Transverse colon (tissue), 4 donors: Measurements from ENCODE around the gene IL22RA2.

Experiments
- CTCF ChIP-seq, 5 experiments: fragments of 200-600 bp in 3 of 5; fragments of 450-650 bp in 2 of 5; sonication (generic) in 3 of 5; IDR thresholded peaks; 1 replicate in 2 of 5; 2 replicates in 3 of 5; pipeline ENCODE4 v1.5.1; 2016 to 2017; ENCODE audit warnings: antibody characterized with exemption in 5 of 5, inconsistent platforms in 3 of 5, mild to moderate bottlenecking in 2 of 5, moderate library complexity in 1 of 5
- EP300 ChIP-seq: sonication (generic); formaldehyde crosslinking; IDR thresholded peaks from one replicate; pipeline ENCODE4 v1.6.1; 2017; ENCODE audit warnings: antibody characterized with exemption, low read depth
- POLR2A ChIP-seq: fragments of 450-650 bp; IDR thresholded peaks from one replicate; pipeline ENCODE4 v1.6.1; 2016; ENCODE audit warnings: antibody characterized with exemption, mild to moderate bottlenecking, moderate library complexity
- POLR2AphosphoS5 ChIP-seq, 3 donors: sonication (generic); formaldehyde crosslinking; IDR thresholded peaks; one replicate each; pipeline ENCODE4 v1.6.1; 2016; ENCODE audit warnings: antibody characterized with exemption in 3 of 3

GRCh38 chr6:137177611-137178010 is 4.2 kb upstream of the IL22RA2 start:
- TF ChIP-seq CTCF (IDR thresholded peaks at IDR 0.05) (no peak), POLR2AphosphoS5 (IDR thresholded peaks at IDR 0.05) (no peak), POLR2A (no peak), EP300 (no peak)
